Measurements from ENCODE around the gene APOBEC3G. TPM values are rescaled to one million over a fixed set of nuclear protein-coding genes. Genes with fewer than 3 reads are reported as not detected.

APOBEC3G gene
- total and polyA plus RNA-seq, 10 of the 15 experiments (the other 5 are each of a cell fraction or from before 2014, with no cell fraction given), result 103 to 232 (median 152) TPM

GRCh38 chr22:39081598-39081997 is 4.5 kb downstream of the APOBEC3G start (continued):
- TF ChIP-seq PRDM15 (CRISPR knock-in tag; IDR thresholded peaks at IDR 0.05) (no peak), SP1 (IDR thresholded peaks at IDR 0.05; ENCODE audit: low read depth, low read length) (no peak), E4F1 (IDR thresholded peaks at IDR 0.05; ENCODE audit: borderline replicate concordance, partially characterized antibody) (no peak), CBX3 (IDR thresholded peaks at IDR 0.05; ENCODE audit: borderline replicate concordance, low read depth) (no peak), SMARCA5 (IDR thresholded peaks at IDR 0.05) (no peak)
